ENCODE results near the gene PRICKLE1. TPM values are rescaled to one million over a fixed set of nuclear protein-coding genes. Genes with fewer than 3 reads are reported as not detected.

PRICKLE1 gene
- total RNA-seq, 1 donor from 2014 or later = 0.05 TPM

GRCh38 chr12:42609605-42610004 is 20.1 kb upstream of the PRICKLE1 start:
- intact Hi-C loops (cut with micrococcal nuclease) = no loop called here
- Mint-ChIP-seq H3K27me3 (ENCODE audit: low read depth) (no peaks in the 10 kb centered on the region), H3K4me1 (ENCODE audit: low read depth) (no peaks in the 10 kb centered on the region), H3K27ac (no peak overlapping the region), H3K9me3 (no peaks in the 10 kb centered on the region), H3K4me3 (ENCODE audit: low read depth) (no peak overlapping the region), H3K36me3 (ENCODE audit: low read depth) (no peaks in the 10 kb centered on the region)
- no peak for DNase-seq (ENCODE audit: low spot score)

GRCh38 chr12:42608196-42608825 is 18.8 kb upstream of the PRICKLE1 start:
- Mint-ChIP-seq H3K36me3 (ENCODE audit: low read depth) (no peaks in the 10 kb centered on the region), H3K27me3 (ENCODE audit: low read depth) (no peaks in the 10 kb centered on the region), H3K4me3 (ENCODE audit: low read depth) (no peak overlapping the region), H3K9me3 (no peaks in the 10 kb centered on the region), H3K27ac (no peak overlapping the region), H3K4me1 (ENCODE audit: low read depth) (no peaks in the 10 kb centered on the region)
- DNase-seq (ENCODE audit: low spot score) = no peak
- intact Hi-C loops (cut with micrococcal nuclease) = no loop called here

- H3K4me3 Mint-ChIP-seq (ENCODE audit: low read depth) = no peak overlapping the region
- H3K36me3 Mint-ChIP-seq (ENCODE audit: low read depth) = no peaks in the 10 kb centered on the region
- H3K4me1 Mint-ChIP-seq (ENCODE audit: low read depth) = no peaks in the 10 kb centered on the region
- H3K27ac Mint-ChIP-seq = no peak overlapping the region
- H3K9me3 Mint-ChIP-seq = no peaks in the 10 kb centered on the region
- intact Hi-C loops (cut with micrococcal nuclease) = no loop called here
- no peak for DNase-seq (ENCODE audit: low spot score)
- no peaks in the 10 kb centered on the region for H3K27me3 Mint-ChIP-seq (ENCODE audit: low read depth)
Observed at GRCh38 chr12:42607584-42608058, 18.1 kb upstream of the PRICKLE1 start.

GRCh38 chr12:42606471-42606870 is 16.9 kb upstream of the PRICKLE1 start:
- no peak overlapping the region for H3K27ac Mint-ChIP-seq
- no peak overlapping the region for H3K4me3 Mint-ChIP-seq (ENCODE audit: low read depth)
- H3K36me3 Mint-ChIP-seq (ENCODE audit: low read depth) = no peaks in the 10 kb centered on the region
- H3K9me3 Mint-ChIP-seq = no peaks in the 10 kb centered on the region
- DNase-seq (ENCODE audit: low spot score) = no peak
- H3K4me1 Mint-ChIP-seq (ENCODE audit: low read depth) = no peaks in the 10 kb centered on the region
- intact Hi-C loops (cut with micrococcal nuclease) = no loop called here
- H3K27me3 Mint-ChIP-seq (ENCODE audit: low read depth) = no peaks in the 10 kb centered on the region

GRCh38 chr12:42605685-42606084 is 16.1 kb upstream of the PRICKLE1 start:
- H3K4me3 Mint-ChIP-seq (ENCODE audit: low read depth) = no peak overlapping the region

GRCh38 chr12:42603246-42603990 is 13.9 kb upstream of the PRICKLE1 start:
- H3K27me3 Mint-ChIP-seq (ENCODE audit: low read depth) = no peaks in the 10 kb centered on the region
- H3K4me3 Mint-ChIP-seq (ENCODE audit: low read depth) = no peak overlapping the region
- intact Hi-C loops (cut with micrococcal nuclease) = no loop called here
- no peaks in the 10 kb centered on the region for H3K4me1 Mint-ChIP-seq (ENCODE audit: low read depth)
- no peak for DNase-seq (ENCODE audit: low spot score)
- no peaks in the 10 kb centered on the region for H3K9me3 Mint-ChIP-seq
- no peak overlapping the region for H3K27ac Mint-ChIP-seq
- no peaks in the 10 kb centered on the region for H3K36me3 Mint-ChIP-seq (ENCODE audit: low read depth)

More at GRCh38 chr12:42605685-42606084, 16.1 kb upstream of the PRICKLE1 start:
- no peaks in the 10 kb centered on the region for H3K36me3 Mint-ChIP-seq (ENCODE audit: low read depth)
- H3K4me1 Mint-ChIP-seq (ENCODE audit: low read depth) = no peaks in the 10 kb centered on the region
- DNase-seq (ENCODE audit: low spot score) = no peak
- H3K27me3 Mint-ChIP-seq (ENCODE audit: low read depth) = no peaks in the 10 kb centered on the region
- intact Hi-C loops (cut with micrococcal nuclease) = no loop called here
- no peak overlapping the region for H3K27ac Mint-ChIP-seq
- H3K9me3 Mint-ChIP-seq = no peaks in the 10 kb centered on the region

- no peaks in the 10 kb centered on the region for H3K9me3 Mint-ChIP-seq
- H3K4me1 Mint-ChIP-seq (ENCODE audit: low read depth) = peaks cover 5% of the 10 kb centered on the region
- H3K36me3 Mint-ChIP-seq (ENCODE audit: low read depth) = no peaks in the 10 kb centered on the region
- H3K4me3 Mint-ChIP-seq (ENCODE audit: low read depth) = no peak overlapping the region
- no peak for DNase-seq (ENCODE audit: low spot score)
- H3K27ac Mint-ChIP-seq = no peak overlapping the region
- intact Hi-C loops (cut with micrococcal nuclease) = loop anchor here (5.0 kb wide), 1 partner anchor 112 kb away; no protein-coding TSS in a partner anchor
- peaks cover 35% of the 10 kb centered on the region for H3K27me3 Mint-ChIP-seq (ENCODE audit: low read depth)
Observed at GRCh38 chr12:42593874-42594273, 4.3 kb upstream of the PRICKLE1 start.

GRCh38 chr12:42590330-42590934 is 886 bp upstream of the PRICKLE1 start:
- intact Hi-C loops (cut with micrococcal nuclease) = loop anchor here (5.0 kb wide), 1 partner anchor 108 kb away; no protein-coding TSS in a partner anchor
- H3K4me3 Mint-ChIP-seq (ENCODE audit: low read depth) = peak overlapping the region; percentile 68
- H3K27me3 Mint-ChIP-seq (ENCODE audit: low read depth) = peaks cover 53% of the 10 kb centered on the region
- DNase-seq (ENCODE audit: low spot score) = no peak
- no peaks in the 10 kb centered on the region for H3K9me3 Mint-ChIP-seq
- peaks cover 9% of the 10 kb centered on the region for H3K4me1 Mint-ChIP-seq (ENCODE audit: low read depth)
- H3K27ac Mint-ChIP-seq = no peak overlapping the region
- H3K36me3 Mint-ChIP-seq (ENCODE audit: low read depth) = no peaks in the 10 kb centered on the region

GRCh38 chr12:42588524-42589464 is 752 bp downstream of the PRICKLE1 start:
- Mint-ChIP-seq H3K9me3 (no peaks in the 10 kb centered on the region), H3K4me3 (ENCODE audit: low read depth) (peak overlapping the region; percentile 31), H3K27ac (no peak overlapping the region), H3K36me3 (ENCODE audit: low read depth) (no peaks in the 10 kb centered on the region), H3K27me3 (ENCODE audit: low read depth) (peaks cover 53% of the 10 kb centered on the region), H3K4me1 (ENCODE audit: low read depth) (peaks cover 9% of the 10 kb centered on the region)
- DNase-seq (ENCODE audit: low spot score) = no peak
- intact Hi-C loops (cut with micrococcal nuclease) = no loop called here

- no peak for DNase-seq (ENCODE audit: low spot score)
- Mint-ChIP-seq H3K27me3 (ENCODE audit: low read depth) (peaks cover 56% of the 10 kb centered on the region), H3K27ac (no peak overlapping the region), H3K36me3 (ENCODE audit: low read depth) (no peaks in the 10 kb centered on the region), H3K4me1 (ENCODE audit: low read depth) (peaks cover 9% of the 10 kb centered on the region), H3K9me3 (no peaks in the 10 kb centered on the region), H3K4me3 (ENCODE audit: low read depth) (no peak overlapping the region)
- intact Hi-C loops (cut with micrococcal nuclease) = no loop called here
Observed at GRCh38 chr12:42587601-42588523, 1.7 kb downstream of the PRICKLE1 start.

- no peak for DNase-seq (ENCODE audit: low spot score)
- Mint-ChIP-seq H3K27ac (no peak overlapping the region), H3K4me3 (ENCODE audit: low read depth) (no peak overlapping the region), H3K36me3 (ENCODE audit: low read depth) (no peaks in the 10 kb centered on the region), H3K27me3 (ENCODE audit: low read depth) (peaks cover 48% of the 10 kb centered on the region), H3K4me1 (ENCODE audit: low read depth) (peaks cover 9% of the 10 kb centered on the region), H3K9me3 (no peaks in the 10 kb centered on the region)
- intact Hi-C loops (cut with micrococcal nuclease) = no loop called here
Observed at GRCh38 chr12:42586268-42586667, 3.3 kb downstream of the PRICKLE1 start.
